Mucosa of descending colon (tissue), 3 donors: ENCODE data around the gene EXOC6. TPM values are rescaled to one million over a fixed set of nuclear protein-coding genes. Genes with fewer than 3 reads are reported as not detected.

Experiments used
- ATAC-seq: fragments of 200-7000 bp; cut with Tn5 transposase; one replicate; pipeline ENCODE4 v1.9.1; 2020; ENCODE audit warnings: mild to moderate bottlenecking, moderate library complexity
- DNase-seq, 3 donors: peaks; one replicate each; pipeline ENCODE4 v3.0.0-alpha.2; 2020
- H3K36me3 ChIP-seq: fragments of 200-600 bp; one replicate; pipeline ENCODE4 v1.8.0; 2021; ENCODE audit warnings: low read depth, mild to moderate bottlenecking
- H3K4me1 ChIP-seq: fragments of 200-600 bp; one replicate; pipeline ENCODE4 v1.8.0; 2021; ENCODE audit warnings: low read depth, mild to moderate bottlenecking
- H3K4me3 ChIP-seq: fragments of 200-600 bp; one replicate; pipeline ENCODE4 v1.8.0; 2021; ENCODE audit warnings: mild to moderate bottlenecking
- H3K9me3 ChIP-seq: fragments of 200-600 bp; one replicate; pipeline ENCODE4 v1.8.0; 2021; ENCODE audit warnings: mild to moderate bottlenecking
- CTCF ChIP-seq: fragments of 200-600 bp; IDR thresholded peaks from one replicate; pipeline ENCODE4 v1.8.0; 2022; ENCODE audit warnings: antibody characterized with exemption, mild to moderate bottlenecking
- intact Hi-C, 2 donors: fragments of 100-400 bp; cut with DNase I in 1 of 2; cut with micrococcal nuclease in 1 of 2; formaldehyde crosslinking; loops; one replicate each; pipeline versions ENCODE4 v1.11.0 to v1.11.1; 2022; cut with DNase I, micrococcal nuclease
- total RNA-seq, 3 donors: library from RNA; stranded (reverse); fragmentation: NEBNext Ultra II Directional in 2 of 3; extraction: Animal tissue kit (Norgen Biotek cat#: 25700) in 2 of 3; gene quantifications; one replicate each; pipeline versions ENCODE4 v1.2.1 to v1.2.4, GENCODE V29; 2021 to 2023
- donor health status: DM: no; HTN: no; CAD: no; lungs with moderate emphysema.
- donor health status: DM: no; HTN: no; CAD: no.
- donor health status: DM: no; HTN: yes; CAD: no.

Gene EXOC6
- total RNA-seq, 3 donors from 2014 or later = 12.7 to 13.9 (median 13.1) TPM

GRCh38 chr10:93028883-93029282 is 180.6 kb downstream of the EXOC6 start:
- Histone ChIP-seq H3K9me3 (no peaks in the 10 kb centered on the region), H3K36me3 (no peaks in the 10 kb centered on the region), H3K4me3 (no peak overlapping the region), H3K4me1 (peaks cover 11% of the 10 kb centered on the region)
- no peak for TF ChIP-seq CTCF
- intact Hi-C loops = no loop called here
- DNase-seq (no peak), ATAC-seq (no peak)

- H3K36me3 ChIP-seq = no peaks in the 10 kb centered on the region
- peaks cover 13% of the 10 kb centered on the region for H3K4me1 ChIP-seq
- DNase-seq (no peak), ATAC-seq (no peak)
- no peak for TF ChIP-seq CTCF
- H3K9me3 ChIP-seq = no peaks in the 10 kb centered on the region
- no peak overlapping the region for H3K4me3 ChIP-seq
- intact Hi-C loops = no loop called here
Measured at GRCh38 chr10:93030409-93030808, 182.1 kb downstream of the EXOC6 start.

- DNase-seq = no peak
- no peak for TF ChIP-seq CTCF
- Histone ChIP-seq H3K9me3 (no peaks in the 10 kb centered on the region), H3K36me3 (no peaks in the 10 kb centered on the region), H3K4me3 (no peak overlapping the region), H3K4me1 (peaks cover 19% of the 10 kb centered on the region)
- intact Hi-C loops = no loop called here
- ATAC-seq = peak; percentile 34
Measured at GRCh38 chr10:93032105-93032808, 183.9 kb downstream of the EXOC6 start.

GRCh38 chr10:93032809-93033137 is 184.5 kb downstream of the EXOC6 start:
- DNase-seq = no peak
- Histone ChIP-seq H3K4me3 (no peak overlapping the region), H3K9me3 (no peaks in the 10 kb centered on the region), H3K36me3 (no peaks in the 10 kb centered on the region), H3K4me1 (peaks cover 19% of the 10 kb centered on the region)
- intact Hi-C loops = no loop called here
- ATAC-seq = peak; percentile 81
- TF ChIP-seq CTCF = no peak

GRCh38 chr10:93034426-93034825 is 186.1 kb downstream of the EXOC6 start:
- Histone ChIP-seq H3K36me3 (no peaks in the 10 kb centered on the region), H3K4me3 (no peak overlapping the region), H3K9me3 (no peaks in the 10 kb centered on the region), H3K4me1 (peaks cover 19% of the 10 kb centered on the region)
- TF ChIP-seq CTCF = no peak
- intact Hi-C loops = no loop called here
- ATAC-seq (no peak), DNase-seq (no peak)

GRCh38 chr10:93039110-93039509 is 190.8 kb downstream of the EXOC6 start:
- Histone ChIP-seq H3K4me3 (no peak overlapping the region), H3K9me3 (no peaks in the 10 kb centered on the region), H3K4me1 (peaks cover 9% of the 10 kb centered on the region), H3K36me3 (no peaks in the 10 kb centered on the region)
- DNase-seq = no peak
- ATAC-seq = no peak
- intact Hi-C loops = no loop called here
- TF ChIP-seq CTCF = no peak
